HG02798 (cell line): ENCODE data around the gene BRPF1.

ENCODE experiments used
- ATAC-seq: cut with Tn5 transposase; IDR thresholded peaks from one replicate; pipeline ENCODE4 v1.9.1; 2021; ENCODE audit warnings: mild to moderate bottlenecking; ENCODE audit not compliant: unreplicated experiment, poor library complexity

The BRPF1 gene

DNA sequence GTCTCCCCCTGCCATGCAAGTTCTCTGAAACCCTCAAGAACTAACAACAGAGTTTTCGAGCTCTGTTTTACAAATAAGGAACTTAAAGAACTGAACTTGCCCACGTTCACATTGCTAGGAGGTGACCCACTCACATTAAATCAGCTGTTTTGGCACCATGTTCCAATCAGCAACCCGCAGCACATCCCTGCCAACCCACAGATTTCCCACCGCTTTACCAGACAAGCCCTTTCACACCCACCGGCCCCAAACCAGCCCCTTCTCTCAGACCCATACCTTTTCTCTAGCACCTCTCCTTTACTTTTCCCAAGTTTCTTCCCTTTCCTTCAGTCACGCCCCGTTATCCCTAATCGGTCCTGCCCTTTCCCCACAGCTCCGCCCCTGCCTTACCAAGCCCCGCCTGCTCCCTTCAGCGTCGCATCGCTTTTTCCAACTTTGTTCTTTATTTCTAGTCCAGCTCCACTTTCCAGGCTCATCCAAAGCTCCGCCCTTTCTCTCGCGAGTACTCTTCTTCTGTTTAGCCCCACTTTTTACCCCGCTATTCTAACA lies 804 bp upstream of the BRPF1 start:
- ATAC-seq, result peak; percentile 47

DNA sequence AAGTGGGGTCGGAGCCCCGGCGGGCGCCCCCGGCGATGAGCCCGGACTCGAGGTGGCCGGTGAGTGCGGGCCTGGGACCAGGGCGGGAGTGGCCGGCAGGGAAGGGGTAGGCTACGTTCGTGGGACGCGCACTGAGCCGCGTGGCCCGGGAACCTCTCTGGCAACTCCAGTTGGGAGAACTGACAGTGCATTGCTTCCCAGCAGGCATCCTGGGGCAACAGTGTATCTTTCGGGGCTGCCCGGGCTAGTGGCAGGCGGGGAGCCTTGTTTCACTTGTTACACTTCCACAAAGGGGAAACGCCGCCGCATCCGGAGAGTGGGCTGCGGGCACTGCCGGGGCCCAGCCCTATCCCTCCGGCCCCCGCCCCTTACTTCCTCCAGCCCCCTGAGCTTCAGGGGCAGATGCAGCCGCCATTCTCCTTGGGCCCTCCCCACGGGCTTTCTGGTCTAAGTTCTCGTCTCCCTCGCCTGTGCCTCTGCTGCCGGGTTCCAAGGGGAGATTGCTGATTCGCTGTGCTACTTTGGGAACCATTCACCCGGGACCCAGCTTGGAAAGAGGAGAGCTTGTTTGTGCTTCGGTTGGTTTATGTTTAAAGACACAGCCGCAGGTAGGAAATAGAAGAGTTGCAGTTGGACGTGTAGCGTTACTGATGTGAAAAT lies 675 bp downstream of the BRPF1 start:
- peak; percentile 2 for ATAC-seq

DNA sequence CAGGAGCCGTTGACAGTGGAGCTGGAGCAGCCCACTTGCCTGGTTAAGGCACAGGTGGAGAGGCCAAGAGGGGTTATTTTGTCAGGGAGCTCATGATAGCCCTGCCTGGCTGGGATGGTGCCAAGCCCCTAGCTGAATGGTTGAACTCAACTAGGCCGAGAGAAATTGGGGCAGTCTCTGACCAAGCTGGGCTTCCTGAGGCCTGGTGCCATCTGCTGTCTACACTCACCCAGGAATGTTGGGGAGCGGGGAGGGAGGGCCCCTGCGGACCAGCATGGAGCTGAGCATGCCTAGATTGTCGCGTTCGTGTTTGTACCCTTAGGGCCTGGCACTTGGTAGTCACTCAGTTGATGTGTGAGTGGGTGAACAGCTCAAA lies 1.2 kb downstream of the BRPF1 start:
- ATAC-seq, result no peak

DNA sequence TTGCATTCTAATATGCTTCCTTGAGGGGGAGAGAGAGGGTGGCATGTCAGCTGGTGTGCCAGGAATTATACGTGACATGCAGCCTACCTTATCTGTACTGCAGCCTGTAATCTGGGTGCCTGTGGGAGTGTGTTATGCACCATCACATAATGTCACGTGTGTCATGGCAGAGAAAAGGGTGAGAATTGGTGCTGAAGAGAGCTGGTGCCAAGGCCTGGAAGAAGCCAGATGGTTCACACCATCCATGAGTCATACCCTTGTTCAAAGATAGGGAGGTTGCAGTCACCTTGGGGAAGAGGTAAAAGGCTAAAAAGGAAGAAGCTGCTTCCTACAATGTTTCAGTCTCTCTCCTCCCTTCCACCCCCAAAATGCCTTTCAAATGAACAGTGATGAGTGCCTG lies 5.3 kb downstream of the BRPF1 start:
- ATAC-seq, result no peak

DNA sequence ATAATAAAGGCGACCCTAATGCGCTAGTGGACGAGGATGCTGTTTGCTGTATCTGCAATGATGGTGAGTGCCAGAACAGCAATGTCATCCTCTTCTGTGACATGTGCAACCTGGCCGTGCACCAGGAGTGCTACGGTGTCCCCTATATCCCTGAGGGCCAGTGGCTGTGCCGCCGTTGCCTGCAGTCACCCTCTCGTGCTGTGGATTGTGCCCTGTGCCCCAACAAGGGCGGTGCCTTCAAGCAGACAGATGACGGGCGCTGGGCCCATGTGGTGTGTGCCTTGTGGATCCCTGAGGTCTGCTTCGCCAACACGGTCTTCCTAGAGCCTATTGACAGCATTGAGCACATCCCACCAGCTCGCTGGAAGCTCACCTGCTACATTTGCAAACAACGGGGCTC lies 7.6 kb downstream of the BRPF1 start:
- ATAC-seq, result no peak

DNA sequence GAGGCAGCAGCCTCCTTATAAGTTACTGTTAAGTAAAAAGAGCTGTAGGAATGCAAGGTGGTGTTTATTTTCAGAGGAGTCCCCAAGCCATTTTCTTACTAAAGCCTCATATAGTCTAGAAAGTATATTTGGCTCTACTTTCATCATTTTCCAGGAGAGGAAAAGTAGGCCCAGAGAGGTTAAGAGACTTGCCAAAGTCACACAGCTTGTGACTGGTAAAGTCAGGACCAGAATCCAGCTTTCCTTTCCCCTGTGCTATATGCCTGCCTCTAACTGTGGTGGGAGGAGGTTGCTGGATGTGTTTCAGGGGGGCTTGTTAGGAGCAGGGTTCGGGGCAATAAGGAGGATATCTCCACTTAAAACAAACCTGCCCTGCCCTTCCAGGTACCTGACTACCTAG lies 11.0 kb downstream of the BRPF1 start:
- ATAC-seq, result no peak

DNA sequence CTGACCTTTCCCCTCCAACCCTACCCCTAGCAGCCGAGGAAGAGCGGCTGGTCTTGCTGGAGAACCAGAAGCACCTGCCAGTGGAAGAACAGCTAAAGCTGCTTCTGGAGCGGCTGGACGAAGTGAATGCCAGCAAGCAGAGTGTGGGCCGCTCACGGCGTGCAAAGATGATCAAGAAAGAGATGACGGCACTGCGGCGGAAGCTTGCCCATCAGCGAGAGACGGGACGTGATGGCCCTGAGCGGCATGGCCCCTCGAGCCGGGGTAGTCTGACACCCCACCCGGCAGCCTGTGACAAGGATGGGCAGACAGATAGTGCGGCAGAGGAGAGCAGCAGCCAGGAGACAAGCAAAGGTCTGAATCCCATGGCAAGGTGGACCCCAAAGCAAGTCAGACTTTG lies 12.0 kb downstream of the BRPF1 start:
- no peak for ATAC-seq

DNA sequence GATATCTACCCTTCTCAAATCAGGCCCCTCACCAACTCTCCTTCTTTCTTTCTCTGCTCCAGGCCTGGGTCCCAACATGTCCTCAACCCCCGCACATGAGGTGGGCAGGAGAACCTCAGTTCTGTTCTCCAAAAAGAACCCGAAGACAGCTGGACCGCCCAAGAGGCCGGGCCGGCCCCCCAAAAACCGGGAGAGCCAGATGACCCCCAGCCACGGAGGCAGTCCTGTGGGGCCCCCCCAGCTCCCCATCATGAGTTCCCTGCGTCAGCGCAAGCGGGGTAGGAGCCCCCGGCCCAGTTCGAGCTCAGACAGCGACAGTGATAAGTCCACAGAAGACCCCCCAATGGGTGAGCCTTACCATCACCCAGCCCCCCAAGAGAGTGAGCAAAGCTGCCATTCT lies 12.6 kb downstream of the BRPF1 start:
- no peak for ATAC-seq

DNA sequence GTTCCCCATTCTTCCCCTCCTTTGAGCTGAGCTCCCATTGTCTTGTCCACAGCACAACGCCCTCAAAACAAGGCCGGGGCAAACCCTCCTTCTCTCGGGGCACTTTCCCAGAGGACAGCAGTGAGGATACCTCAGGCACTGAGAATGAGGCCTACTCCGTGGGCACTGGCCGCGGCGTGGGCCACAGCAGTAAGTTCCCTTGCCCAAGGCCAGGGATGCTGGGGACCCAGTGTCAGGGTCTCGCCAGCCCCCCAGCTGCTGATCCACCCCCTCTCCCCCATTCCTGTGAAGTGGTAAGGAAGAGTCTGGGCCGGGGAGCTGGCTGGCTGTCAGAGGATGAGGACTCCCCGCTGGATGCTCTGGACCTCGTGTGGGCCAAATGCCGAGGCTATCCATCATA lies 14.0 kb downstream of the BRPF1 start:
- no peak for ATAC-seq

DNA sequence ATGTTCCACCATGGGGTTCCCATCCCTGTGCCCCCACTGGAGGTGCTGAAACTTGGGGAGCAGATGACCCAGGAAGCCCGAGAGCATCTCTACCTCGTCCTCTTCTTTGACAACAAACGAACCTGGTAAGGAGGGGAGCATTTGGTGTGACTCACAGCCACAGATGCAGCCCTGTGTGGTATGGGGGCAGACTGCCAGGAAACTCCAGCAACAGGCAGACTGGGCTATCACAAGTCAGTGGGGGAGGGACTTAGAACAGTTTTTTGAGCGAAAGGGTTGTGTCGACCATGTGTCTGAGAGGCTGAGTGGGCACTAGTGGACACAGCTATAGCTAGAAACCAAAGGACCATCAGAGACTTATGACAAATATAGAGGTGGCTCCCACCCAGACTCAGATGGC lies 14.8 kb downstream of the BRPF1 start:
- no peak for ATAC-seq

DNA sequence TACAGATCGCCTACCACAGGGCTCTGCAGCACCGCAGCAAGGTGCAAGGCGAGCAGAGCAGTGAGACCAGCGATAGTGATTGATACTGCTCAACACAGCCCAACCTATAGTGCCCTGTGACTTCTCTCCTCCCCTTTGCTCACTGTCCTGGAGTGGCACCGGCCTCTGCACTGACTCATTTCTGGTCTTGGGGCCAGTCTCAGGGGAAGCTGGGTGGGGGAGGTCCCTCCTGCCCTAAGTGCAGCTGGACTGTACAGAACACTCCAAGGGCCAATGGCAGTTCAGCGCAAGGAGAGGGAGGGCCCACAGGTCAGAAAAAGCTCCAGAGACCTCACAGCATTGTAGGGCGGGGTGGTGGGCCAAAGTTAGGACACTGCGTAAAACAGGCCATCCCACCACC lies 15.7 kb downstream of the BRPF1 start:
- peak; percentile 19 for ATAC-seq

DNA sequence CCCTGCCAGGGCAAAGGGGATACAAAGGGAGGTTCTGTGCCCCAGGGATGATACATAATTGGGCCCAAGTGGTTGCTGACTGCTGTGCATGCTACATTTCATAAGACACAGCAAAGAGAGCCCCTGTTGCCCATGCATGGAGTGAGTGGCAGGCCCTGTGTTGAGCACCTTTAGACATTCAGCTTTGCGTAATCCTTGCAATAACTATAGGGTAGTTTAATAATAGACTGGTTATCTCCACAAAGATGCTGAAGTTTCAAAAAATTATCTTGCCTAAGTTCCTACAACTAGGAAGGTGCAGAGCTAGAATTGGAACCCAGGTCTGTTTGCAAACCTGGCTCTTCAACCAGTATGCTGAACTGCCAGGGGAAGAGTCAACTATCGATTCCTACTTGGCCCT lies 16.5 kb downstream of the BRPF1 start:
- no peak for ATAC-seq

DNA sequence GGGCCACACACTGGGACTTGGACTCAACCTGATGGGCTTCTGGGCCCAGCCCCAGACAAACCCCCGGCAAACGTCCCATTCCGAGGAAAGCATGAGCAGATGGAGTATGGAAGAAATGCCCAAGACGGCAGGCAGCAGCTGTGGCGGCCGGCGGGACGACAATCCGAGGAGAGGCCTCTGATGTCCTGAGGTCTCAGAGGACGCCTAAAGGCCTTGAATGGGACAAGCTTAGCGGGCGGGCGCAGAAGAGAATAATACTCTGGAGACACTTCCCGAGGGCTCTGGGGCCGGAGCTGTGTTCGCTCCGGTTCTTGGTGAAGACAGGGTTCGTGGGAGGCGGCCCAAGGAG lies 17.7 kb downstream of the BRPF1 start:
- ATAC-seq, result no peak

DNA sequence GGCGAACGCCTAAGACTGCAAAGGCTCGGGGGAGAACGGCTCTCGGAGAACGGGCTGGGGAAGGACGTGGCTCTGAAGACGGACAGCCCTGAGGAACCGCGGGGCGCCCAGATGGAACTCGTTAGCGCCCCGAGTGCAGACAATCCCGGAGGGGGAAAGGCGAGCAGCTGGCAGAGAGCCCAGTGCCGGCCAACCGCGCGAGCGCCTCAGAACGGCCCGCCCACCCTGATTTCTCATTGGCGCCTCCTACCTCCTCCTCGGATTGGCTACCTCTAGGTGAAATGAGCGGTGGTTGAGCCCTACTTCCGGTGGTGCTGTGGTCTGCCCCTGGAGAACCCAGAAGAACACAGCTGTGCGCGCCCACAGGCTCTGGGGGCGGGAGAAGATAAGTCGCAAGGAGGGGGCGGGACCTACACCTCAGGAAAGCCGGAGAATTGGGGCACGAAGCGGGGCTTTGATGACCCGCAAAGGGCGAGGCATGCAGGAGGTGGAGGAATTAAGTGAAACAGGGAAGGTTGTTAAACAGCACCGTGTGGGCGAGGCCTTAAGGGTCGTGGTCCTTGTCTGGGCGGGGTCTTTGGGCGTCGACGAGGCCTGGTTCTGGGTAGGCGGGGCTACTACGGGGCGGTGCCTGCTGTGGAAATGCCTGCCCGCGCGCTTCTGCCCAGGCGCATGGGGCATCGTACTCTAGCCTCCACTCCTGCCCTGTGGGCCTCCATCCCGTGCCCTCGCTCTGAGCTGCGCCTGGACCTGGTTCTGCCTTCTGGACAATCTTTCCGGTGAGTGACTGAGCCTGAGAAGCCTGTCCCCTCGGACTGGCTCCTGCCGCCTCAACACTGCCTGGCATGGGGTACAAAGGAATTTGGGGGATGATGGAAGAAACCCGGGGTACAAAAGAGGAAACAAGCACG lies 18.4 kb downstream of the BRPF1 start, which contains the start of gene OGG1:
OGG1 (plus strand) TSS at position 308 of the 911 bp plus-strand sequence; CDS start at position 643, 335 bp downstream.
- peak; percentile 92 for ATAC-seq

DNA sequence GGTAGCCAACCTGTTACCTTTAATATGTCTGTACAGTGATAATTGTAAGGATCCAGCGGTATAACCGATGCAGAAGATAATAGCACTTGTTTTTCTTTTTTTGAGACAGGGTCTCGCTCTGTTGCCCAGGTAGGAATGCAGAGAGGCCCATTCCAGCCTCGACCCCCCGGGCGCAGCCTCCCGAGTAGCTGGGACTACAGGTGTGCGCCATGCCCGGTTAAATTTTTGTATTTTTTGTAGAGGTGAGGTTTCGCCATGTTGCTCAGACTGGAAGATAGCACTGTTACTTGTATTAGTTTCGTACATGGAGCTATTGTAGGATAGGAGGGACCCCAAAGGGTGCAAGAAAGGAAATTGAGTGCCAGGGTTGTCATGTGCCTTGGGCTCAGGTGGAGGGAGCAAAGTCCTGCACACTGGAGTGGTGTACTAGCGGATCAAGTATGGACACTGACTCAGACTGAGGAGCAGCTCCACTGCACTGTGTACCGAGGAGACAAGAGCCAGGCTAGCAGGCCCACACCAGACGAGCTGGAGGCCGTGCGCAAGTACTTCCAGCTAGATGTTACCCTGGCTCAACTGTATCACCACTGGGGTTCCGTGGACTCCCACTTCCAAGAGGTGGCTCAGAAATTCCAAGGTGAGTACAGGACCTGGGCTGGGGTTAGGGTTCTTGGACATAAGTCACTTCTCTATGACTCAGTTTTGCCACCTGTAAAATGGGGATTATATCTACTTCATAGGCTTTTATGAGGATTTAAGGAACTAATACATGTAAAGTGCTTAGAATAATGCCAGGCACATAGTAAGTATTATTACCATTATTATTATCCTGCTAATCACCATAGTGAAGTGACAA lies 19.2 kb downstream of the BRPF1 start:
- ATAC-seq, result no peak

DNA sequence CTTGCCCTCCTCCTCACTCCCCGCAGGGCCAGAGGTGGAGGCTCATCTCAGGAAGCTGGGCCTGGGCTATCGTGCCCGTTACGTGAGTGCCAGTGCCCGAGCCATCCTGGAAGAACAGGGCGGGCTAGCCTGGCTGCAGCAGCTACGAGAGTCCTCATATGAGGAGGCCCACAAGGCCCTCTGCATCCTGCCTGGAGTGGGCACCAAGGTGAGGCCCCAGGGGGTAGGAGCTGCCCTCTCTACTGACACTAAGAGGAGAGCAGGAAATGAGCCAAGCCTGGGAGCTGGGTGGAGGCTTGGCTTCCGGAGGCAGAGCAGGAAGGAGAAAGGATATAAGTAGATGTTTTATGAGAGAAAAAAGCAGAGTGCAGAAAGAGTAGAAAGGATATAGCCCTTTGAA lies 23.1 kb downstream of the BRPF1 start:
- ATAC-seq, result no peak

DNA sequence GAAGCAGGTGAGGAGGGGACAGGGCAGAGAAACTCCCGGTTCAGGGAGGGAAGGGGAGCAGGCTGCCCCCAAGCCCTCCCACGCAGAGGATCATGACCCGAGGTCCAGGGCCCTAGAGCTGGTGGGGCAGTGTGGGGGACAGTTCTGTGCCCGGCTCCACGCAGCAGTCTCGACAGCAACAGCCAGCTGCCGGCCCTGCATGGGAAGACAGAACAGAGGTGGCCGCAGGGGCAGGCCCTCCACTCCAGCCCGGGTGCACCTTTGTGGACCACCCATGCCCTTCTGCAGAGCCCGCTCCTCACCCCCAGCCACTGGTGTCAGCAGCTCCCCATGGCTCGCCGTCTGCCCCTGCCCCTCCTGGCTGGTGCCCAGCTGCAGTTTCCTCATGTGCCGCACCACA lies 25.9 kb downstream of the BRPF1 start:
- ATAC-seq, result no peak

DNA sequence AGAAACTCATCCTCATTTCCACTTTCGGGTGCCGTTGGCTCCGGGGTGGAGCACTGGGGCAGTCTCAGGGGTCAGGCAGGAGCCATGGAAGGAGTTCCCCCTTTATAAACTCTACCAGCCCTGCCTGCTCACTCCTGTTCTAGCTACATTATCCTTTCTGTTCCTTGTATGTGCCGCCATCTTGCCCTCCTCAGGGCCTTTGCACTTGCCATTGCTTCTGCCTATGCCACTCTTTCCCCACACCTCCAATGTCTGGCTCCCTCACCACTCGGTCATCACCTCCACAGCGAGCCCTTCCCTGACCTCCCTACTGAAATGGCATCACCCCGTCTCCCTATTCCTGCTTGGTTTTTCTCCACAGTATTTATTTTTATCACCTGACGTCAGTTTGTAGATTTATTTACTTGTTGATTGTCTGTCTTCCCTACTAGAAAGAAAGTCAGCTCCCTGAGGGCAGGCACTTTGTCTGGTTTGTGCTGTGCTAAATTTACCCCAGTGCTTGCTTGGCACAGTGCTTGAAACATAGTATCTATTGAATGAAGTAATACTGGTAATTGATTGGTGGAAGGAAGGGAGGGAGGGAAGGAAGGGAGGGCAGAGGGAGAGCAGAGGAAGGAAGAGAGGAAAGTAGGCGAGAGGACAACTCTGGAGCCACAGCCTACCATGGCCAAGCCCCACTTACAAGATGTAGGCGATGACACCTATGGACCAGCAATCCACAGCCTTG lies 29.4 kb downstream of the BRPF1 start:
- no peak for ATAC-seq

DNA sequence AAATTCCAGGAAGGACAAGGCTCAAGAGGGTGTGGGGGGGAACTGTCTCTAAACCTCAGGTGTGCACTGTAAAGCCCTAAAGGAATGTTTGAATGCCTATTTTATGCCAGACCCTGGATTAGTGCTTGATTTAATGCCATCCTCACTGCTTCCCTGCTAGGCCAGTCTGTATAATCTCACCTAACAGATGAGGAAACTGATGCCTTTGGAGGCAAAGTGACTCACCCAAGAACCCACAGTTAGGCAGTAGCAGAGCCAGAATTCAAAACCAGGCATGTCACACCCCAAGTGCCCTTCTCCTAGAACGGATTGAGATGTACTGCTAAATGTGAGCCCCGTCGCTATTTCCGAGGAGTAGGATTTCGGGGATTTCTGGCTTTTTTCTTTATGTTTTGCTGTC lies 30.4 kb downstream of the BRPF1 start:
- ATAC-seq, result no peak

DNA sequence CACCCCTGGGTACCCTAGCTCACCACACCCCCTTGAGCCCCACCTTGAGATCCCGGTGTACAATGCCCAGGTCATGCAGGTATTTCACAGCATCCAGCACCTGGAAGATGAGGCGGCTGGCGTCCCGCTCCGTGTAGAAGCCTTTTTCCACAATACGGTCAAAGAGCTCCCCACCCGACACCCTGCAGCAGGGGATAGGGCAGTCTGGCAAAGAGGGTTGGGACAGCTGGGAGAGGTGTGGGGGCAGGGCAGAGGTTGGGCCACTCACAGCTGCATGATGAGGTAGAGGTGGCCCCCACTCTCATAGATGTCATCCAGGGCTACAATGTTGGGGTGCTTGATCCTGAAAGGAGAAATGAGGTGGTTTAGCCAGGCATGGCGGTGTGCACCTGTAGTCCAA lies 31.3 kb downstream of the BRPF1 start:
- ATAC-seq, result no peak
